Vagina (tissue), 2 donors: Measurements from ENCODE around the gene XRCC4.

Source experiments
- POLR2AphosphoS5 ChIP-seq, 2 donors: sonication (generic); formaldehyde crosslinking; IDR thresholded peaks; one replicate each; pipeline ENCODE4 v1.9.0; 2017; ENCODE audit warnings: antibody characterized with exemption in 2 of 2, mild to moderate bottlenecking in 2 of 2, low read depth in 1 of 2; ENCODE audit not compliant: insufficient read depth in 1 of 2
- TF ChIP-seq, protein P1 (sequence below), 3 experiments: fragments of 450-650 bp in 2 of 3; fragments of 200-600 bp in 1 of 3; sonication (generic) in 1 of 3; IDR thresholded peaks; one replicate each; pipeline ENCODE4 v1.5.1; 2017 to 2019; ENCODE audit warnings: antibody characterized with exemption in 3 of 3, mild to moderate bottlenecking in 2 of 3, moderate library complexity in 2 of 3

DNA sequence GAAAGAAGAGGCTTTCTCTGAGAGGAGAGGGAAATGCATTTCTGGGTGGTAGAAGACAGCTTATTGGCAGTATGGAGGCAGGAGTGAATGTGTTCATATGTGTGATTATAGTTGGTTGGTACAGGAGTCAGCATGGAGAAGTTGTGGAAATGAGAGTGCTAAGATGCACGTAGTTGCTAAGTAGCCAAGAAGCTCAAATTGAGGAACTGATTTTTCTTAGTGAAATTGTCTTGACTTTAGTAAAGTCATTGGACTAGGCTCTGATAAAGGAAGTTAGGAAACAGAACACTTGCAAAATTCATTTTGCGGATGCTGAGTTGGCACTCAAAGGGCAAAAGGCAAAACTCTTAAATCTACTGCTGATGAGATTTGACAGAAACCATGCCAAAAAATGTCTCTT is 235.3 kb downstream of the XRCC4 start:
- TF ChIP-seq, protein P1, sequence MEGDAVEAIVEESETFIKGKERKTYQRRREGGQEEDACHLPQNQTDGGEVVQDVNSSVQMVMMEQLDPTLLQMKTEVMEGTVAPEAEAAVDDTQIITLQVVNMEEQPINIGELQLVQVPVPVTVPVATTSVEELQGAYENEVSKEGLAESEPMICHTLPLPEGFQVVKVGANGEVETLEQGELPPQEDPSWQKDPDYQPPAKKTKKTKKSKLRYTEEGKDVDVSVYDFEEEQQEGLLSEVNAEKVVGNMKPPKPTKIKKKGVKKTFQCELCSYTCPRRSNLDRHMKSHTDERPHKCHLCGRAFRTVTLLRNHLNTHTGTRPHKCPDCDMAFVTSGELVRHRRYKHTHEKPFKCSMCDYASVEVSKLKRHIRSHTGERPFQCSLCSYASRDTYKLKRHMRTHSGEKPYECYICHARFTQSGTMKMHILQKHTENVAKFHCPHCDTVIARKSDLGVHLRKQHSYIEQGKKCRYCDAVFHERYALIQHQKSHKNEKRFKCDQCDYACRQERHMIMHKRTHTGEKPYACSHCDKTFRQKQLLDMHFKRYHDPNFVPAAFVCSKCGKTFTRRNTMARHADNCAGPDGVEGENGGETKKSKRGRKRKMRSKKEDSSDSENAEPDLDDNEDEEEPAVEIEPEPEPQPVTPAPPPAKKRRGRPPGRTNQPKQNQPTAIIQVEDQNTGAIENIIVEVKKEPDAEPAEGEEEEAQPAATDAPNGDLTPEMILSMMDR (IDR thresholded peaks at IDR 0.05), result no peak
- no peak for TF ChIP-seq POLR2AphosphoS5 (IDR thresholded peaks at IDR 0.05; ENCODE audit: insufficient read depth in 1 of 2, low read depth in 1 of 2)
